HepG2 (cell line): ENCODE data around the gene CFAP100. TPM values are rescaled to one million over a fixed set of nuclear protein-coding genes. Genes with fewer than 3 reads are reported as not detected.

Source experiments
- BORCS8-MEF2B ChIP-seq: sonication (generic); formaldehyde crosslinking; IDR thresholded peaks from 2 replicates; pipeline ENCODE4 v1.8.0; 2022; ENCODE audit warnings: mild to moderate bottlenecking, missing genetic modification reagents
- FOXJ3 ChIP-seq: sonication (generic); formaldehyde crosslinking; IDR thresholded peaks from 2 replicates; pipeline ENCODE4 v1.4.0; 2020; ENCODE audit warnings: missing genetic modification reagents, mild to moderate bottlenecking, borderline replicate concordance
- KAT8 ChIP-seq: IDR thresholded peaks from 2 replicates; pipeline ENCODE4 v1.6.1; 2016; ENCODE audit warnings: missing genetic modification reagents, missing compliant biosample characterization
- KMT2B ChIP-seq: IDR thresholded peaks from 2 replicates; pipeline ENCODE4 v1.6.1; 2016; ENCODE audit warnings: missing genetic modification reagents, missing compliant biosample characterization
- NCOA1 ChIP-seq: sonication (generic); formaldehyde crosslinking; IDR thresholded peaks from 2 replicates; pipeline ENCODE4 v1.9.0; 2021; ENCODE audit warnings: missing genetic modification reagents
- NFE2 ChIP-seq: sonication (generic); formaldehyde crosslinking; IDR thresholded peaks from 2 replicates; pipeline ENCODE4 v1.4.0; 2020; ENCODE audit warnings: missing genetic modification reagents
- NFYB ChIP-seq: sonication (generic); formaldehyde crosslinking; IDR thresholded peaks from 2 replicates; pipeline ENCODE4 v1.4.0; 2020; ENCODE audit warnings: missing genetic modification reagents
- PITX1 ChIP-seq: sonication (generic); formaldehyde crosslinking; IDR thresholded peaks from 2 replicates; pipeline ENCODE4 v1.5.1; 2020; ENCODE audit warnings: mild to moderate bottlenecking, missing genetic modification reagents
- PREB ChIP-seq: sonication (generic); formaldehyde crosslinking; IDR thresholded peaks from 2 replicates; pipeline ENCODE4 v1.4.0; 2020; ENCODE audit warnings: missing genetic modification reagents
- PRMT3 ChIP-seq: sonication (generic); formaldehyde crosslinking; IDR thresholded peaks from 2 replicates; pipeline ENCODE4 v1.8.1; 2022; ENCODE audit warnings: low read depth, mild to moderate bottlenecking, moderate library complexity, missing genetic modification reagents, borderline replicate concordance
- SALL2 ChIP-seq: sonication (generic); formaldehyde crosslinking; IDR thresholded peaks from 2 replicates; pipeline ENCODE4 v1.8.1; 2023; ENCODE audit warnings: mild to moderate bottlenecking, missing genetic modification reagents, inconsistent platforms
- SIX1 ChIP-seq: sonication (generic); formaldehyde crosslinking; IDR thresholded peaks from 2 replicates; pipeline ENCODE4 v1.4.0; 2020; ENCODE audit warnings: missing genetic modification reagents, borderline replicate concordance
- SNAI1 ChIP-seq: sonication (generic); formaldehyde crosslinking; IDR thresholded peaks from 2 replicates; pipeline ENCODE4 v1.5.0; 2020; ENCODE audit warnings: mild to moderate bottlenecking, missing genetic modification reagents, borderline replicate concordance
- SOX5 ChIP-seq: IDR thresholded peaks from 2 replicates; pipeline ENCODE4 v1.6.1; 2016; ENCODE audit warnings: borderline replicate concordance
- ZKSCAN5 ChIP-seq: sonication (generic); formaldehyde crosslinking; IDR thresholded peaks from 2 replicates; pipeline ENCODE4 v1.5.1; 2020; ENCODE audit warnings: mild to moderate bottlenecking, missing genetic modification reagents
- ZNF296 ChIP-seq: sonication (generic); formaldehyde crosslinking; conservative IDR thresholded peaks from 2 replicates; pipeline ENCODE4 v1.5.0; 2020; ENCODE audit warnings: mild to moderate bottlenecking, missing genetic modification reagents
- ZNF710 ChIP-seq: sonication (generic); formaldehyde crosslinking; IDR thresholded peaks from 2 replicates; pipeline ENCODE4 v1.5.0; 2020; ENCODE audit warnings: mild to moderate bottlenecking, missing genetic modification reagents, borderline replicate concordance
- polyA plus RNA-seq, 8 experiments: library from polyadenylated mRNA; depleted of rRNA in 3 of 8; stranded (reverse) in 7 of 8; unstranded in 1 of 8; fragments of >200 nt; fragmentation: Illumina TruSeq in 4 of 8; extraction: Trizol in 4 of 8; gene quantifications; 2 replicates each; pipeline versions ENCODE4 v1.2.1 to v1.2.3, GENCODE V29; 2011 to 2016; ENCODE audit warnings: low read depth in 4 of 8, missing spikeins in 1 of 8, mixed read lengths in 1 of 8; ENCODE audit not compliant: insufficient read depth in 1 of 8
- total RNA-seq, 5 experiments: library from RNA; depleted of rRNA; stranded (reverse); fragments of >200 nt; fragmentation: Illumina TruSeq; extraction: Trizol; gene quantifications; 2 replicates each; pipeline ENCODE4 v1.2.3, GENCODE V29; 2016; ENCODE audit warnings: low read depth in 1 of 5
- TF ChIP-seq, protein P1 (sequence below): IDR thresholded peaks from 2 replicates; pipeline ENCODE4 v1.6.1; 2012; ENCODE audit warnings: inconsistent platforms
- TF ChIP-seq, protein P2 (sequence below): sonication (generic); formaldehyde crosslinking; IDR thresholded peaks from 2 replicates; pipeline ENCODE4 v1.5.1; 2020; ENCODE audit warnings: mild to moderate bottlenecking, missing genetic modification reagents, moderate library complexity
- TF ChIP-seq, protein P3 (sequence below): sonication (generic); formaldehyde crosslinking; IDR thresholded peaks from 2 replicates; pipeline ENCODE4 v1.4.0; 2020; ENCODE audit warnings: missing genetic modification reagents

Gene CFAP100
- total and polyA plus RNA-seq, 2 of the 13 experiments (the other 11 are each of a cell fraction or from before 2014, with no cell fraction given), result 0.32 TPM; not detected in 1

DNA sequence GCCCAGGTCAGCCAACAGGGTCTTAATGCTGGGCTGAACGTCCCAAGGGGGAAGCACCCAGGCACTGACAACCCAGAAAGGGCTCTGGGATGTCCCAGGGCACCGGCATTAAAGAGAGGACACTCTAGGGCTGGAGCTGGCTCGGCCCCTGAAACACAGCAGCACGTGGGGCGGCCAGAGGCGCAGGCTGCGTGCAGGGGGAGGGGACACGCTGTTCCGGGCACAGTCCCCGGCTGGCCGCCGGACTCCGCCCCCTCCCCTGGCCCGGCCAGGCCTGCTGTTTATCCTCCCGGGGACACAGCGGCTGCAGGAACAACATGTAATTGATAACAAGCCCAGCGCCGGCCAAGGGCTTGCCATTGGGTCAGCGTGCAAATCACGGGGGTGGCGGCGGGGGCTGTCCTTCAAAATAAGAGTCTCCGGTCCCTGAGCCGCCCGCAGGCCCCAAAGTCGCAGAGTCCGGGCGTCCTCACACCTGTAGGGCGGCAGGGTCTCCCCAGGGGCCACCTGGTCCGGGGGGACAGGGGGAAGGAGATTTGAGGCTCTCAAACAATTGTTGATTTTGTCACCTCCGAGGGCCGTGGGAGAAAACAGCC is 38.8 kb upstream of the CFAP100 start (continued):
- TF ChIP-seq NFE2 (CRISPR knock-in tag), result no peak
- TF ChIP-seq ZNF710 (CRISPR knock-in tag), result peak; percentile 73; the same call in 1 of the 2 replicates
- TF ChIP-seq PREB (CRISPR knock-in tag), result no peak
- peak; percentile 81 for TF ChIP-seq KAT8 (CRISPR knock-in tag)
- TF ChIP-seq, protein P1, sequence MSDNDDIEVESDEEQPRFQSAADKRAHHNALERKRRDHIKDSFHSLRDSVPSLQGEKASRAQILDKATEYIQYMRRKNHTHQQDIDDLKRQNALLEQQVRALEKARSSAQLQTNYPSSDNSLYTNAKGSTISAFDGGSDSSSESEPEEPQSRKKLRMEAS, result peak; percentile 94
- peak; percentile 39; the same call in 1 of the 2 replicates for TF ChIP-seq SIX1 (CRISPR knock-in tag)
- peak; percentile 77; the same call in 1 of the 2 replicates for TF ChIP-seq SNAI1
- no peak for TF ChIP-seq ZKSCAN5 (CRISPR knock-in tag)
- TF ChIP-seq PITX1 (CRISPR knock-in tag), result peak; percentile 46; the same call in 1 of the 2 replicates
- TF ChIP-seq ZNF296, result peak; percentile 84
- TF ChIP-seq SALL2 (CRISPR knock-in tag), result peak; percentile 90
- peak; percentile 17; the same call in 1 of the 2 replicates for TF ChIP-seq KMT2B (CRISPR knock-in tag)
- TF ChIP-seq PRMT3 (CRISPR knock-in tag), result no peak
- TF ChIP-seq, protein P2, sequence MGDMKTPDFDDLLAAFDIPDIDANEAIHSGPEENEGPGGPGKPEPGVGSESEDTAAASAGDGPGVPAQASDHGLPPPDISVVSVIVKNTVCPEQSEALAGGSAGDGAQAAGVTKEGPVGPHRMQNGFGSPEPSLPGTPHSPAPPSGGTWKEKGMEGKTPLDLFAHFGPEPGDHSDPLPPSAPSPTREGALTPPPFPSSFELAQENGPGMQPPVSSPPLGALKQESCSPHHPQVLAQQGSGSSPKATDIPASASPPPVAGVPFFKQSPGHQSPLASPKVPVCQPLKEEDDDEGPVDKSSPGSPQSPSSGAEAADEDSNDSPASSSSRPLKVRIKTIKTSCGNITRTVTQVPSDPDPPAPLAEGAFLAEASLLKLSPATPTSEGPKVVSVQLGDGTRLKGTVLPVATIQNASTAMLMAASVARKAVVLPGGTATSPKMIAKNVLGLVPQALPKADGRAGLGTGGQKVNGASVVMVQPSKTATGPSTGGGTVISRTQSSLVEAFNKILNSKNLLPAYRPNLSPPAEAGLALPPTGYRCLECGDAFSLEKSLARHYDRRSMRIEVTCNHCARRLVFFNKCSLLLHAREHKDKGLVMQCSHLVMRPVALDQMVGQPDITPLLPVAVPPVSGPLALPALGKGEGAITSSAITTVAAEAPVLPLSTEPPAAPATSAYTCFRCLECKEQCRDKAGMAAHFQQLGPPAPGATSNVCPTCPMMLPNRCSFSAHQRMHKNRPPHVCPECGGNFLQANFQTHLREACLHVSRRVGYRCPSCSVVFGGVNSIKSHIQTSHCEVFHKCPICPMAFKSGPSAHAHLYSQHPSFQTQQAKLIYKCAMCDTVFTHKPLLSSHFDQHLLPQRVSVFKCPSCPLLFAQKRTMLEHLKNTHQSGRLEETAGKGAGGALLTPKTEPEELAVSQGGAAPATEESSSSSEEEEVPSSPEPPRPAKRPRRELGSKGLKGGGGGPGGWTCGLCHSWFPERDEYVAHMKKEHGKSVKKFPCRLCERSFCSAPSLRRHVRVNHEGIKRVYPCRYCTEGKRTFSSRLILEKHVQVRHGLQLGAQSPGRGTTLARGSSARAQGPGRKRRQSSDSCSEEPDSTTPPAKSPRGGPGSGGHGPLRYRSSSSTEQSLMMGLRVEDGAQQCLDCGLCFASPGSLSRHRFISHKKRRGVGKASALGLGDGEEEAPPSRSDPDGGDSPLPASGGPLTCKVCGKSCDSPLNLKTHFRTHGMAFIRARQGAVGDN (CRISPR knock-in tag), result peak; percentile 95
- 0 out of 2 replicates have a peak, but pooled peaks have one; percentile 48 for TF ChIP-seq BORCS8-MEF2B
- TF ChIP-seq SOX5 (CRISPR knock-in tag), result peak; percentile 32; the same call in 1 of the 2 replicates
- peak; percentile 77 for TF ChIP-seq NFYB (CRISPR knock-in tag)
- peak; percentile 86 for TF ChIP-seq FOXJ3 (CRISPR knock-in tag)
- no peak for TF ChIP-seq NCOA1
- TF ChIP-seq, protein P3, sequence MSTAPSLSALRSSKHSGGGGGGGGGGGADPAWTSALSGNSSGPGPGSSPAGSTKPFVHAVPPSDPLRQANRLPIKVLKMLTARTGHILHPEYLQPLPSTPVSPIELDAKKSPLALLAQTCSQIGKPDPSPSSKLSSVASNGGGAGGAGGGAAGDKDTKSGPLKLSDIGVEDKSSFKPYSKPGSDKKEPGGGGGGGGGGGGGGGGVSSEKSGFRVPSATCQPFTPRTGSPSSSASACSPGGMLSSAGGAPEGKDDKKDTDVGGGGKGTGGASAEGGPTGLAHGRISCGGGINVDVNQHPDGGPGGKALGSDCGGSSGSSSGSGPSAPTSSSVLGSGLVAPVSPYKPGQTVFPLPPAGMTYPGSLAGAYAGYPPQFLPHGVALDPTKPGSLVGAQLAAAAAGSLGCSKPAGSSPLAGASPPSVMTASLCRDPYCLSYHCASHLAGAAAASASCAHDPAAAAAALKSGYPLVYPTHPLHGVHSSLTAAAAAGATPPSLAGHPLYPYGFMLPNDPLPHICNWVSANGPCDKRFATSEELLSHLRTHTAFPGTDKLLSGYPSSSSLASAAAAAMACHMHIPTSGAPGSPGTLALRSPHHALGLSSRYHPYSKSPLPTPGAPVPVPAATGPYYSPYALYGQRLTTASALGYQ, result peak; percentile 52; the same call in 1 of the 2 replicates
